Activated CD8-positive, alpha-beta T cell treated with anti-CD3 and anti-CD28 coated beads for 36 hours (primary cell): Measurements from ENCODE around the gene RRH. TPM values are rescaled to one million over a fixed set of nuclear protein-coding genes. Genes with fewer than 3 reads are reported as not detected.
"Not testable (repeated sequence)": the region's sequence is repeated elsewhere in the genome, so short reads cannot be mapped to it uniquely, and the experiment has no call there.

Experiments used
- ATAC-seq: fragments of 200-7000 bp; cut with Tn5 transposase; one replicate; pipeline ENCODE4 v1.10.0; 2021; ENCODE audit warnings: mild to moderate bottlenecking, moderate library complexity
- CTCF ChIA-PET: fragments of 350-600 bp; sonication (Branson Sonifier 250); formaldehyde crosslinking; loops from one replicate; lab custom pipeline; 2021; ENCODE audit warnings: antibody characterized with exemption; lab: Charles Lee
- POLR2A ChIA-PET: fragments of 350-600 bp; sonication (Branson Sonifier 250); formaldehyde crosslinking; loops from one replicate; lab custom pipeline; 2021; ENCODE audit warnings: antibody characterized with exemption; lab: Charles Lee
- DNase-seq: peaks from one replicate; pipeline ENCODE4 v3.0.0-alpha.2; 2020
- H3K27ac Mint-ChIP-seq: one replicate; pipeline ENCODE4 v1.8.0; 2021; ENCODE audit warnings: mild to moderate bottlenecking, mixed read lengths
- H3K27me3 Mint-ChIP-seq: one replicate; pipeline ENCODE4 v1.8.0; 2021; ENCODE audit warnings: mixed read lengths
- H3K36me3 Mint-ChIP-seq: one replicate; pipeline ENCODE4 v1.8.0; 2021; ENCODE audit warnings: low read depth, mixed read lengths
- H3K4me1 Mint-ChIP-seq: one replicate; pipeline ENCODE4 v1.8.0; 2021; ENCODE audit warnings: low read depth, mixed read lengths
- H3K4me3 Mint-ChIP-seq: one replicate; pipeline ENCODE4 v1.8.0; 2021; ENCODE audit warnings: mild to moderate bottlenecking, moderate library complexity, mixed read lengths
- H3K9me3 Mint-ChIP-seq: one replicate; pipeline ENCODE4 v1.8.0; 2021; ENCODE audit warnings: mixed read lengths
- intact Hi-C: fragments of 100-400 bp; cut with micrococcal nuclease; formaldehyde crosslinking; loops from one replicate; pipeline ENCODE4 v1.10.0; 2022
- total RNA-seq, 2 experiments: library from RNA; stranded (reverse); gene quantifications; one replicate each; pipeline ENCODE4 v1.2.3, GENCODE V29; 2021
- TF ChIP-seq, protein P1 (sequence below): fragments of 200-600 bp; IDR thresholded peaks from one replicate; pipeline ENCODE4 v1.8.0; 2022; ENCODE audit warnings: antibody characterized with exemption, mild to moderate bottlenecking

The RRH gene, protein sequence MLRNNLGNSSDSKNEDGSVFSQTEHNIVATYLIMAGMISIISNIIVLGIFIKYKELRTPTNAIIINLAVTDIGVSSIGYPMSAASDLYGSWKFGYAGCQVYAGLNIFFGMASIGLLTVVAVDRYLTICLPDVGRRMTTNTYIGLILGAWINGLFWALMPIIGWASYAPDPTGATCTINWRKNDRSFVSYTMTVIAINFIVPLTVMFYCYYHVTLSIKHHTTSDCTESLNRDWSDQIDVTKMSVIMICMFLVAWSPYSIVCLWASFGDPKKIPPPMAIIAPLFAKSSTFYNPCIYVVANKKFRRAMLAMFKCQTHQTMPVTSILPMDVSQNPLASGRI
- not detected for total RNA-seq

DNA sequence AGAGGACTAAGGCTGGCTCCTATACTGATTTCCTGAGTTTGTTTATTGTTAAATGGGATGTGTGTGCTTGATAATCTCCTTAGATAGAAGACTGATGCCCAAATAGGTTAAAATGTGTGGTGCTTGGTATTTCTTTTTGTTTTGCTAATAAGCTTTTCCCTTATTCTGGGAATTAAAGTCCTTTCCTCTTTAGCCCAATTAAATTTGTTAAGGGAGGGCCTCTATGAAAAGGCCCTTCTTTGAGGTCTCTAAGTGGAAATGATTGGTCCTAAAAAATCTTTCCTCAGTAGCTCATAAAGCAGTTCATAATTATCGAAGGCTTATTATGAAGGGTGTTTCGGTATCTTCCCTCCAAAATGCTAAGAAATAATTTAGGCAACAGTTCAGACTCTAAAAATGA, at the start of gene RRH:
Gene RRH, plus strand, starts transcription at position 301 of the 400 bp plus-strand sequence. Its CDS starts 56 bp downstream, at position 357.
- ChIA-PET CTCF (interaction anchor here (1.4 to 3.0 kb wide), 4 partner anchors 11 to 396 kb away, joined by 3 to 17 read pairs (median 4); no protein-coding TSS in a partner anchor), POLR2A (no interaction called here)
- no peak for DNase-seq
- Mint-ChIP-seq H3K27ac (no peak within 1 kb of the TSS), H3K9me3 (no peaks in the 10 kb centered on the region), H3K36me3 (peaks cover 14% of the 10 kb centered on the region), H3K4me3 (no peak within 1 kb of the TSS), H3K4me1 (peaks cover 4% of the 10 kb centered on the region), H3K27me3 (no peaks in the 10 kb centered on the region)
- intact Hi-C loops = no loop called here
- ATAC-seq = no peak
- TF ChIP-seq, protein P1, sequence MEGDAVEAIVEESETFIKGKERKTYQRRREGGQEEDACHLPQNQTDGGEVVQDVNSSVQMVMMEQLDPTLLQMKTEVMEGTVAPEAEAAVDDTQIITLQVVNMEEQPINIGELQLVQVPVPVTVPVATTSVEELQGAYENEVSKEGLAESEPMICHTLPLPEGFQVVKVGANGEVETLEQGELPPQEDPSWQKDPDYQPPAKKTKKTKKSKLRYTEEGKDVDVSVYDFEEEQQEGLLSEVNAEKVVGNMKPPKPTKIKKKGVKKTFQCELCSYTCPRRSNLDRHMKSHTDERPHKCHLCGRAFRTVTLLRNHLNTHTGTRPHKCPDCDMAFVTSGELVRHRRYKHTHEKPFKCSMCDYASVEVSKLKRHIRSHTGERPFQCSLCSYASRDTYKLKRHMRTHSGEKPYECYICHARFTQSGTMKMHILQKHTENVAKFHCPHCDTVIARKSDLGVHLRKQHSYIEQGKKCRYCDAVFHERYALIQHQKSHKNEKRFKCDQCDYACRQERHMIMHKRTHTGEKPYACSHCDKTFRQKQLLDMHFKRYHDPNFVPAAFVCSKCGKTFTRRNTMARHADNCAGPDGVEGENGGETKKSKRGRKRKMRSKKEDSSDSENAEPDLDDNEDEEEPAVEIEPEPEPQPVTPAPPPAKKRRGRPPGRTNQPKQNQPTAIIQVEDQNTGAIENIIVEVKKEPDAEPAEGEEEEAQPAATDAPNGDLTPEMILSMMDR = no peak

DNA sequence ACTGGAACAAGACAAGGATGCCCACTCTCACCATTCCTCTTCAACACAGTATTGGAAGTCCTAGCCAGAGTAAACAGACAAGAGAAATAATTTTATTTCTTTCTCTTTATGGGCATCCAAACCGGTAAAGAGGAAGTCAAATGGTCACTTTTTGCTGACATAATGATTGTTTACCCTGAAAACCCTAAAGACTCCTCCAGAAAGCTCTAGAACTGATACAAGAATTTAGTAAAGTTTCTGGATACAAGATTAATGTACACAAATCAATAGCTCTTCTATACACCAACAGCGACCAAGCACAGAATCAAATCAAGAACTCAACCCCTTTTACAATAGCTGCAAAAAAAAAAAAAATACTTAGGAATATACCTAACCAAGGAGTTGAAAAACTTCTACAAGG, 45.7 kb upstream of the RRH start:
- not testable (repeated sequence) for ATAC-seq, H3K4me1 Mint-ChIP-seq

DNA sequence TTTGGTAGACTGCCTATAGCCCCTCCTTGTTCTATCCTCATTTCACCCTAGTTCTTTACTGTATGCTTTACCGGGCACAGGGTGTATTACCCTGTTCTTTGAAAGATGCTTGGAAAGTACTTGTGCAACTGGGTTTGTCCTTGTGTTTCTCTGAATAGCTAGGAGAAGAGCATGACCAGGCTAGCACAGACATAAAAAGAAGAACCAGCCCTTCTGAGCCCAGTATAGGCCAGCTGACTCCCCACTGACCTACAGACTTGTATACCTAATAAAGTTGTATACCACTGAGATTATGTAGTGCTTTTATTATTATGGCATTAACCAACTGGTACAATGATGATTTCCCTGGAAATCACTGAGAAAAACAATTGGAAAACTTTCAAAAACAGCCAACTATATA, 40.9 kb upstream of the RRH start:
- Mint-ChIP-seq H3K4me3 (no peak overlapping the region), H3K27ac (no peak overlapping the region), H3K4me1 (no peaks in the 10 kb centered on the region), H3K27me3 (peaks cover 1% of the 10 kb centered on the region), H3K36me3 (no peaks in the 10 kb centered on the region), H3K9me3 (no peaks in the 10 kb centered on the region)
- POLR2A ChIA-PET = no interaction called here
- no peak for DNase-seq
- TF ChIP-seq, protein P1 = no peak
- CTCF ChIA-PET = no interaction called here
- intact Hi-C loops = no loop called here
- no peak for ATAC-seq

More for the DNA sequence above, 45.7 kb upstream of the RRH start:
- DNase-seq, H3K9me3 Mint-ChIP-seq, H3K27me3 Mint-ChIP-seq, CTCF ChIA-PET, H3K36me3 Mint-ChIP-seq, H3K27ac Mint-ChIP-seq, H3K4me3 Mint-ChIP-seq, intact Hi-C loops, POLR2A ChIA-PET: not testable (repeated sequence)

DNA sequence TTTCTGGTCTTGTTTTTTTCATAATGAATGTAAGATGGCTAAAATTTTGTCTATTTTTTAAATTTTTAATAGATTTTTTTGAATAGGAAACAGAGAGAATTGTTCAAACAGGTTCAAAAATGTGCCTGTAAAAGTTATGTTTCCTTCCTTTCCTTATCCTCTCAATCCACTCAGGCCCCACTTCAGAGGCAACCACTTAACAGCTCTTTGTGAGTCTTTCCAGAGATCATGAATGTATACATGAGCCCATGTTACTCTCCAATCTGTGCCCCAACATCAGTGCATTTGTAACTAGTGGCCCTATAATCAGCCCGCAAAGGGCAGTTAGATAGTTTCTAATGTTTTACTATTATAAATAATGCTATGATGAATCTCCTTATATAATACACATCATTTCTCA, 40.0 kb upstream of the RRH start:
- DNase-seq (no peak), ATAC-seq (no peak)
- H3K36me3 Mint-ChIP-seq = no peaks in the 10 kb centered on the region
- POLR2A ChIA-PET = no interaction called here
- no peak overlapping the region for H3K27ac Mint-ChIP-seq
- TF ChIP-seq, protein P1 = no peak
- CTCF ChIA-PET = no interaction called here
- H3K4me3 Mint-ChIP-seq = no peak overlapping the region
- intact Hi-C loops = no loop called here
- H3K27me3 Mint-ChIP-seq = peaks cover 1% of the 10 kb centered on the region
- no peaks in the 10 kb centered on the region for H3K4me1 Mint-ChIP-seq
- no peaks in the 10 kb centered on the region for H3K9me3 Mint-ChIP-seq

DNA sequence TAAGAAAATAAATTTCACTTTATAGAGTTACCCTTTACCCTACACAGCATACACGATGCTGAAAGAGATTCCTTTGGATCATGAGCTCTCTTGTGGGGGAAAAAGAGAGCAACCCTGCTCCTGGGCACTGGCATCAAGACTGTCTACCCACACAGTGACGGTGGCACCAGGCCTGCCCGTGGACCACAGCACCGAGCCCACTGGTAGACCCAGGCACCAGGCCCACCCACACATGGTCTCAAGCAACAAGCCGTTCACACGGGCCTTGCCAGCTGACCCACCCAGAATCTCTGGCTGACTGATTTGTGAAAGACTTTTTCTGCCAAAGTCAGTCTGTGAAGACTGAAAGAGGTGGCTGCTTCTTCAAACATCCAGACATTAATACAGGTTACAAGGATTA, 32.7 kb upstream of the RRH start:
- H3K36me3 Mint-ChIP-seq = peaks cover 10% of the 10 kb centered on the region
- no peaks in the 10 kb centered on the region for H3K4me1 Mint-ChIP-seq
- DNase-seq (no peak), ATAC-seq (no peak)
- H3K9me3 Mint-ChIP-seq = peaks cover 19% of the 10 kb centered on the region
- intact Hi-C loops = no loop called here
- H3K27ac Mint-ChIP-seq = no peak overlapping the region
- ChIA-PET CTCF (interaction anchor here (1.2 kb wide), 1 partner anchor 9 kb away, joined by 3 read pairs; no protein-coding TSS in a partner anchor), POLR2A (interaction anchor here (1.3 kb wide), 1 partner anchor 20 kb away, joined by 3 read pairs; no protein-coding TSS in a partner anchor)
- TF ChIP-seq, protein P1 = no peak
- no peak overlapping the region for H3K4me3 Mint-ChIP-seq
- peaks cover 4% of the 10 kb centered on the region for H3K27me3 Mint-ChIP-seq
